ENCODE results near the gene NBEAL2.

GRCh38 chr3:47007482-47008233, 28.2 kb downstream of the NBEAL2 start:
- no peak for TF ChIP-seq POLR2A (IDR thresholded peaks at IDR 0.05)
- TF ChIP-seq CTCF (IDR thresholded peaks at IDR 0.05 in 8 of 11, conservative IDR thresholded peaks at IDR 0.05 in 3 of 11), result no peak

All from spleen (tissue), 7 donors.